PC-9 (cell line): ENCODE data around the gene CCR9. TPM values are rescaled to one million over a fixed set of nuclear protein-coding genes. Genes with fewer than 3 reads are reported as not detected.

Source experiments
- BruUV-seq: library from RNA; stranded (reverse); fragments of 400-500 nt; replicated peaks from 2 replicates; lab custom pipeline; 2021; lab: Mats Ljungman, UMichigan
- CTCF ChIA-PET: fragments of 300-600 bp; sonication (Branson Sonifier 250); formaldehyde crosslinking; loops from one replicate; lab custom pipeline; 2022; ENCODE audit warnings: antibody characterized with exemption; lab: Charles Lee
- POLR2A ChIA-PET: fragments of 300-600 bp; sonication (Branson Sonifier 250); formaldehyde crosslinking; loops from one replicate; lab custom pipeline; 2022; ENCODE audit warnings: antibody characterized with exemption; ENCODE audit not compliant: unreplicated experiment; lab: Charles Lee
- DNase-seq, 2 experiments: peaks; one replicate each; pipeline versions ENCODE4 v3.0.0 to v3.0.0-alpha.2; 2015 to 2022; ENCODE audit warnings: mixed read lengths in 1 of 2
- H2AFZ ChIP-seq: fragments of 200-600 bp; sonication (generic); 2 replicates; pipeline ENCODE4 v1.8.1; 2017; ENCODE audit warnings: antibody characterized with exemption
- H3F3A ChIP-seq: fragments of 200-600 bp; sonication (generic); 2 replicates; pipeline ENCODE4 v1.8.1; 2017; ENCODE audit warnings: antibody characterized with exemption, mild to moderate bottlenecking, low read depth; ENCODE audit not compliant: insufficient read depth
- H3K27ac ChIP-seq: fragments of 200-600 bp; sonication (generic); 2 replicates; pipeline ENCODE4 v1.6.1; 2016; ENCODE audit warnings: mixed run types
- H3K27me3 ChIP-seq: fragments of 200-600 bp; sonication (generic); 2 replicates; pipeline ENCODE4 v1.6.1; 2016; ENCODE audit warnings: low read depth, mixed run types; ENCODE audit not compliant: insufficient read depth
- H3K36me3 ChIP-seq: fragments of 200-600 bp; sonication (generic); 2 replicates; pipeline ENCODE4 v1.6.1; 2016; ENCODE audit warnings: low read depth, mixed run types
- H3K4me1 ChIP-seq: fragments of 200-600 bp; sonication (generic); replicated peaks from 2 replicates; pipeline ENCODE4 v1.6.1; 2016; ENCODE audit warnings: mixed run types; ENCODE audit not compliant: insufficient read depth
- H3K4me2 ChIP-seq: fragments of 200-600 bp; sonication (generic); 2 replicates; pipeline ENCODE4 v1.6.1; 2017; ENCODE audit warnings: mixed run types
- H3K4me3 ChIP-seq: fragments of 200-600 bp; sonication (generic); 2 replicates; pipeline ENCODE4 v1.6.1; 2016; ENCODE audit warnings: mixed run types
- H3K79me2 ChIP-seq: fragments of 200-600 bp; sonication (generic); 2 replicates; pipeline ENCODE4 v1.6.1; 2017; ENCODE audit warnings: low read depth, mixed run types
- H3K9me2 ChIP-seq: fragments of 200-600 bp; sonication (generic); 2 replicates; pipeline ENCODE4 v1.8.1; 2017; ENCODE audit warnings: mild to moderate bottlenecking; ENCODE audit not compliant: insufficient read depth
- H3K9me3 ChIP-seq: fragments of 200-600 bp; sonication (generic); 2 replicates; pipeline ENCODE4 v1.8.1; 2016; ENCODE audit warnings: low read depth; ENCODE audit not compliant: insufficient read depth
- H4K20me1 ChIP-seq: fragments of 200-600 bp; sonication (generic); 2 replicates; pipeline ENCODE4 v1.8.1; 2017; ENCODE audit not compliant: insufficient read depth
- CTCF ChIP-seq: fragments of 200-600 bp; sonication (generic); conservative IDR thresholded peaks from 2 replicates; pipeline ENCODE4 v1.6.1; 2017; ENCODE audit warnings: mixed run types, antibody characterized with exemption, mild to moderate bottlenecking, moderate library complexity
- EZH2 ChIP-seq: fragments of 200-600 bp; sonication (generic); IDR thresholded peaks from 2 replicates; pipeline ENCODE4 v1.8.0; 2017; ENCODE audit warnings: antibody characterized with exemption, low read depth
- intact Hi-C: fragments of 100-400 bp; cut with micrococcal nuclease; formaldehyde crosslinking; loops from one replicate; pipeline ENCODE4 v1.10.0; 2022; ENCODE audit not compliant: unreplicated experiment
- total RNA-seq: library from RNA; stranded (reverse); gene quantifications from 2 replicates; pipeline ENCODE4 v1.2.3, GENCODE V29; 2021

Gene CCR9
- total RNA-seq, 1 experiment from 2014 or later: not detected

DNA sequence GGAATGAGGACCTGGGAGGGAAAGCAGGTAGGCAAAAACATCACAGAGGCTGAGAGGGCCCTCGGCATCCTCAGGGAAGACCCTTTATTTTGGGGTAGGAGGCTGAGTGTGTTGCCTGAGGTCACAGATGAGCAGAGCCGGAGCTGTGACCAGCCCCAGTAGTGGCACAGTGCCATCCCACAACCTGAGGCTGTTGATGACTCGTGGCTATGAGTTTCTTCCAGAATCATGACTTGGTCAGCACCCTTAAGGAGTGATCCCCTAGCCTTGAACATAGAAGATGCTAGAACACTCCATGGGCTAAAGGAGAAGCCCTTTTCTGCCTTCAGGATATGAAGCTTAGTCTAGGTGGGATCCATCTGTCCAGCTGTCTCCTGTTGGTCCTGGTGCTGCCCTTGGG lies 37.4 kb downstream of the CCR9 start:
- Histone ChIP-seq H3K4me3 (no peak overlapping the region), H3K4me2 (no peak overlapping the region), H3K9me2 (no peaks in the 10 kb centered on the region), H3K27me3 (no peaks in the 10 kb centered on the region), H3F3A (no peaks in the 10 kb centered on the region), H4K20me1 (no peaks in the 10 kb centered on the region), H3K79me2 (no peaks in the 10 kb centered on the region), H3K36me3 (no peaks in the 10 kb centered on the region), H3K4me1 (no peaks in the 10 kb centered on the region), H3K27ac (no peak overlapping the region), H2AFZ (no peak overlapping the region), H3K9me3 (no peaks in the 10 kb centered on the region)
- intact Hi-C loops: no loop called here
- TF ChIP-seq CTCF: no peak
- TF ChIP-seq EZH2: no peak
- POLR2A ChIA-PET: no interaction called here
- DNase-seq: peak in 1 of 2 experiments; percentile 49
- CTCF ChIA-PET: no interaction called here
- no TSS peak for BruUV-seq

DNA sequence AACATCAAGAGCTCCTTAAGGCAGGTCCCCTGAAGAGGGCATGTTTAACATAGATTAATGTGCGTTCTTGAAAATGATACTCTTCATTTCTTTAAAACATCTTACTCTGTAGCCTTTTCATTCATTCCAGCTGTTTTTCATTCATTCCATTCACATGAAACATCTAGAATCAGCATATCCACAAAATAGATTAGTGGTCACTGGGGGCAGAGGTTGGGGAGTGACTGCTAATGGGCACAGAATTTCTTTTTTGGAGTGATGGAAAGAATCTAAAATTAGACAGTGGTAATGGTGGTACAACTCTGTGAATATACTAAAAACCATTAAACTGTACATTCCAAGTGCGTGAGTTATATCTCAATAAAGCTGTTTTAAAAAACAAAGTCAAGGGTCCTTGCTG lies 41.5 kb downstream of the CCR9 start:
- Histone ChIP-seq H3K4me2 (no peak overlapping the region), H3K4me1 (no peaks in the 10 kb centered on the region), H2AFZ (no peak overlapping the region), H4K20me1 (no peaks in the 10 kb centered on the region), H3K9me3 (no peaks in the 10 kb centered on the region), H3K4me3 (no peak overlapping the region), H3K27ac (no peak overlapping the region), H3K36me3 (no peaks in the 10 kb centered on the region), H3F3A (no peaks in the 10 kb centered on the region), H3K27me3 (no peaks in the 10 kb centered on the region), H3K9me2 (no peaks in the 10 kb centered on the region), H3K79me2 (no peaks in the 10 kb centered on the region)
- TF ChIP-seq EZH2 (no peak), CTCF (no peak)
- ChIA-PET CTCF (interaction anchor here (0.6 kb wide), 1 partner anchor 665 kb away, joined by 3 read pairs; no protein-coding TSS in a partner anchor), POLR2A (interaction anchor here (0.6 kb wide), 1 partner anchor 443 kb away, joined by 3 read pairs; the partner anchor contains the start of gene CCR5)
- no TSS peak for BruUV-seq
- intact Hi-C loops: loop anchor here (2.0 to 5.0 kb wide), 2 partner anchors 167 to 416 kb away; no protein-coding TSS in a partner anchor
- no peak for DNase-seq

- Histone ChIP-seq H3K27ac (no peak overlapping the region), H3K4me1 (no peaks in the 10 kb centered on the region), H3K27me3 (no peaks in the 10 kb centered on the region), H3K9me2 (no peaks in the 10 kb centered on the region), H3K9me3 (no peaks in the 10 kb centered on the region), H2AFZ (no peak overlapping the region), H3K4me2 (no peak overlapping the region), H3K79me2 (no peaks in the 10 kb centered on the region), H3K36me3 (0 out of 2 replicates have a peak, but pooled peaks cover under 1% of the 10 kb centered on the region), H3K4me3 (no peak overlapping the region), H4K20me1 (no peaks in the 10 kb centered on the region), H3F3A (no peaks in the 10 kb centered on the region)
- TF ChIP-seq CTCF: peak; percentile 77
- TF ChIP-seq EZH2: no peak
- no TSS peak for BruUV-seq
- intact Hi-C loops: loop anchor here (2.0 to 5.0 kb wide), 2 partner anchors 168 to 417 kb away; no protein-coding TSS in a partner anchor
- CTCF ChIA-PET: interaction anchor here (0.6 kb wide), 3 partner anchors 81 to 418 kb away, joined by 3 to 6 read pairs (median 5); no protein-coding TSS in a partner anchor
- POLR2A ChIA-PET: no interaction called here
- DNase-seq: peak in 1 of 2 experiments; percentile 52
Measured at GRCh38 chr3:45929042-45929679, 42.8 kb downstream of the CCR9 start.
